ENCODE measurements around the gene KRT74. TPM values are rescaled to one million over a fixed set of nuclear protein-coding genes. Genes with fewer than 3 reads are reported as not detected.

KRT74 gene
- total RNA-seq, 1 donor from 2014 or later, result not detected

DNA sequence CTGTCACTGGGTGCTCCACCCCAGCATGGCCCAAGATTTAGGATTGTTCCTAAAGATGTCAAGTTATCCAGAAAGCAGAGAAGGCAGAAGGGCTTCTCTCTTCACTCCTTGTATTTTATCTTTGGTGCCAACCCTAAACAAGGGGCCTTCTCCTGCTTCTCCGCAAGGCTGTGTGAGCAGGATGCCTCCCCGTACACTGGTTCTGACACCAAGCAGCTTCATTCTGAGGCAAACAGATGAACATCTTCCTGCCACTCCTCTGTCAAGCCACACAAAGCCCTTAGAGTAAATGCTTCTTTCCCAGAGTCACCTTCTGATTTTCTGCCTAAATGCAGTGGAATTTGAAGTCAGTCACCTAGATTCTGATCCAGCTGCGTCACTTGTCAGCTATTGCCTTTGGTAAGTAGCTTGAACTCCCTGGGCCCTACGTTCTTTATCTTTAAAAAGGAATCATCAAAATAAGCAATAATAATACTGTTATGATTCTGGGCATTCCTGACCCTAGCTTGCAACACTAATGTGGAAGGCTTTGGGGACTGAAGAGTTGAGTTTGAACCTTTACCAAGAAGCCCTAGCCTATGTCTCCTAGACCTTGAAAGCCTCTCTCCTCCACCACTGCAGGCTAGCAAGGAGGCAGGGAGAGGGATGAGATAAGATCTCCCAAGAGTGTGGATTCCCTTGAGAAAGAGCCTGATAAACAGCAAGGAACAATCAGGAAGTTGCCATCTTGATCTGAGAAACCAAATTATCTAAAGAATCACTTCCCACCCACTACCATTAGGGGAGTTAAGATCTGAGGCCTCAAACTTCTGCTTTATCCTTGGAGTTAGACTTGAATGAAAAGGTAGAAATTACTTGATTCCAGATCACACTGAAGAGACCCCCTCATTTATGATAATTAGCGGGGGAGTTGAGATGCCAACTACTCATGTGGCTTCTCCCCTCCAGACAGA is 39.1 kb upstream of the KRT74 start:
- TF ChIP-seq, protein P1, sequence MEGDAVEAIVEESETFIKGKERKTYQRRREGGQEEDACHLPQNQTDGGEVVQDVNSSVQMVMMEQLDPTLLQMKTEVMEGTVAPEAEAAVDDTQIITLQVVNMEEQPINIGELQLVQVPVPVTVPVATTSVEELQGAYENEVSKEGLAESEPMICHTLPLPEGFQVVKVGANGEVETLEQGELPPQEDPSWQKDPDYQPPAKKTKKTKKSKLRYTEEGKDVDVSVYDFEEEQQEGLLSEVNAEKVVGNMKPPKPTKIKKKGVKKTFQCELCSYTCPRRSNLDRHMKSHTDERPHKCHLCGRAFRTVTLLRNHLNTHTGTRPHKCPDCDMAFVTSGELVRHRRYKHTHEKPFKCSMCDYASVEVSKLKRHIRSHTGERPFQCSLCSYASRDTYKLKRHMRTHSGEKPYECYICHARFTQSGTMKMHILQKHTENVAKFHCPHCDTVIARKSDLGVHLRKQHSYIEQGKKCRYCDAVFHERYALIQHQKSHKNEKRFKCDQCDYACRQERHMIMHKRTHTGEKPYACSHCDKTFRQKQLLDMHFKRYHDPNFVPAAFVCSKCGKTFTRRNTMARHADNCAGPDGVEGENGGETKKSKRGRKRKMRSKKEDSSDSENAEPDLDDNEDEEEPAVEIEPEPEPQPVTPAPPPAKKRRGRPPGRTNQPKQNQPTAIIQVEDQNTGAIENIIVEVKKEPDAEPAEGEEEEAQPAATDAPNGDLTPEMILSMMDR (IDR thresholded peaks at IDR 0.05), result no peak
- no peaks in the 10 kb centered on the region for H3K36me3 Mint-ChIP-seq (ENCODE audit: low read depth)
- no peak overlapping the region for H3K4me3 Mint-ChIP-seq (ENCODE audit: unreplicated experiment)
- H3K27me3 Mint-ChIP-seq (ENCODE audit: low read depth), result peaks cover 85% of the 10 kb centered on the region
- no peak overlapping the region for H3K27ac Mint-ChIP-seq (ENCODE audit: unreplicated experiment)
- DNase-seq (ENCODE audit: low spot score), result no peak
- H3K4me1 Mint-ChIP-seq (ENCODE audit: low read depth), result no peaks in the 10 kb centered on the region
- no peaks in the 10 kb centered on the region for H3K9me3 Mint-ChIP-seq (ENCODE audit: low read depth)

DNA sequence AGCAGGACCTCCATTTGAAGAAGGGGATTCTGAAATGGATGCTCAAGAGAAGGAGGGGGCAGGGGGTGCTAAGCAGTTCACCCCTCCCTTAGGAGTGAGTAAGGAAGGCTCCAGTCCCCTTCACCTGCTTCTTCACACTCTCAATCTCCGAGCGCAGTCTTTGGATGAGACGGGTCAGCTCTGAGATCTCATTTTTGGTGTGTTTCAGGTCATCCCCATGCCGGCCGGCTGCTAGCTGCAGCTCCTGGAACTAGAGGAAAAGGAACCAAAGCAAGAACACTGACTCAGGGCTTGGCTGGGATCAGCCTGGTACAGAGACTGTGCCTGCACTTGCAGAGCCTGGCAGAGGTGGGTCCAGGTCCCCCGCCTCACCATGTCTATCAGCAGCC is 37.4 kb upstream of the KRT74 start:
- no peak for DNase-seq (ENCODE audit: low spot score)
- H3K4me1 Mint-ChIP-seq (ENCODE audit: low read depth), result no peaks in the 10 kb centered on the region
- no peak overlapping the region for H3K27ac Mint-ChIP-seq (ENCODE audit: unreplicated experiment)
- H3K27me3 Mint-ChIP-seq (ENCODE audit: low read depth), result peaks cover 79% of the 10 kb centered on the region
- H3K9me3 Mint-ChIP-seq (ENCODE audit: low read depth), result no peaks in the 10 kb centered on the region
- no peaks in the 10 kb centered on the region for H3K36me3 Mint-ChIP-seq (ENCODE audit: low read depth)
- no peak overlapping the region for H3K4me3 Mint-ChIP-seq (ENCODE audit: unreplicated experiment)
- TF ChIP-seq, protein P1 (IDR thresholded peaks at IDR 0.05), result no peak

DNA sequence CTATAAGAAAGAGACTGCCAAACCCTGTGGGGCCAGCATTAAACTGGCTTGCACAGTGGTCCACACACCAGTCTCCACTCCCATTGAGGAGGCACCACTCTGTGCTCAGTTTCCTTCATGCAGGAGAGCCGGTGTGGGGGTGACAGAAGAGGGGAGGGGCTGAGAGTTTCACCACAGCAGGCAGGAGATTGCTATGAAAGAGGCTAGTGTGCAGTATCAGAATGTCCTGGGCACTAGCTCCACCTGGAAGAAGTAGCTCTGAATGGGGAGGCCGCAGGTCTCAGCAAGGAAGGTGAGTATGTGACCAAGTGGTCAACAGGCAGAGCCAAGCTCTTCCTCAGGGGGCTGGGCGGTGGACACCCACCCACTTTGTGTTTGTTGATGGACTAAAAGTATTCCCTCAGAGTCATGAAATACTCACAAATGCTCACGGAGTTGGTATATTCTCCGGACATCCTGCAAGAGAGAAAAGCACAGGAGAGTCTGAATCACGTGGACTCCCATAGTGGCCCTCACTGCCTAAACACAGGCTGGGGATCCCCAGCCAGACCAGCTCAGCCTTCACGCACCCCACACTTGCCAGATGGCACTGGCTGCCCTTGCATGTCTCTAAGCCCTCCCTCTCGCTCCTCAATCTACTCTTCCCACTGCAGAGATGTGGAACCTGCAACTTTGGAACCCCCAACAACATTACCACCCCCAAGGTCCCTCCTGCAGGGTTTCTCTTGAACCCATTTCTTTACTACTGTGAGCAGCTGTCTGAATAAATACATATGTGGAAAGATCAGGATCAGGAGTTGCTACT is 35.4 kb upstream of the KRT74 start:
- no peak overlapping the region for H3K27ac Mint-ChIP-seq (ENCODE audit: unreplicated experiment)
- no peak overlapping the region for H3K4me3 Mint-ChIP-seq (ENCODE audit: unreplicated experiment)
- no peak for DNase-seq (ENCODE audit: low spot score)
- no peaks in the 10 kb centered on the region for H3K4me1 Mint-ChIP-seq (ENCODE audit: low read depth)
- H3K9me3 Mint-ChIP-seq (ENCODE audit: low read depth), result no peaks in the 10 kb centered on the region
- no peaks in the 10 kb centered on the region for H3K36me3 Mint-ChIP-seq (ENCODE audit: low read depth)
- TF ChIP-seq, protein P1 (IDR thresholded peaks at IDR 0.05), result no peak
- peaks cover 72% of the 10 kb centered on the region for H3K27me3 Mint-ChIP-seq (ENCODE audit: low read depth)

DNA sequence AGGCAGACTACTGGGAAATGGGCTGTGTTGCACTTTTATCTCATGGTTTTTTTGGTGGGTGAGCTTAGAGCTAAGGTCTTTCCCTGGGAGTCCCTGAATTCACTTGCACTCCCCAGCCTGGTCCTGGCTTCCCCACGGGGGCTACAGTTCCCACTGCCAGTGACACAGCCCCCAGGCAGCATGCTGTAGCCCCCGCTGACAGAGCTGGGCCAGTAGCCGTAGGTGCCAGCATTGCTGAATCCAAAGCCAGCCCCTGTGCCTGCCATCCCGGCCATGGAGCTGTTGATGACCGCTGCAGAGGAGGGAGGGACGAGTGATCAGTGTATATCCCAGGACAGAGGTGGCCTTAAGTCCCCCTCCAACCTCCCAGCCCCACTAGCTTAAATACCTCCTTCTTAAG is 34.5 kb upstream of the KRT74 start:
- H3K4me1 Mint-ChIP-seq (ENCODE audit: low read depth), result no peaks in the 10 kb centered on the region
- TF ChIP-seq, protein P1 (IDR thresholded peaks at IDR 0.05), result no peak

DNA sequence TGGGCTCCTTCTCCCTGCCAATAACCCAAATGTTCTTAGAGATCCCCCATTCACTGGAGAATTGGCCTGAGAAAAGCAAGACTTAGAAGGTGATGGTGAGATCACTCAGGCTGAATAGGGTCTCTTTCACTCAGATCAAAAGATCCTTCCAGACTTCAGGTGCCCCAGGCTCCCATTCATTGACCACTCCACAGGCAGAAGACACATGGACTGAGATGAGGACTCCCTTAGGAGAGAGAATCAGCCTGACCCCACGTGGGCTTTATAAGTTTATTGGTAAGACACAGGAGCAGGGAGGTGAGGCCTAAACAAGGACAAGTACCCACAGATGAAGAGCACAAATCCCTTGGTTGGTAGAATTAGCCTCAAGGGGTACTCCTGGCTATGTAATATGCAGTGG is 33.7 kb upstream of the KRT74 start:
- DNase-seq (ENCODE audit: low spot score), result no peak
- Mint-ChIP-seq H3K27ac (ENCODE audit: unreplicated experiment) (no peak overlapping the region), H3K9me3 (ENCODE audit: low read depth) (no peaks in the 10 kb centered on the region), H3K36me3 (ENCODE audit: low read depth) (no peaks in the 10 kb centered on the region), H3K27me3 (ENCODE audit: low read depth) (peaks cover 70% of the 10 kb centered on the region), H3K4me3 (ENCODE audit: unreplicated experiment) (no peak overlapping the region), H3K4me1 (ENCODE audit: low read depth) (no peaks in the 10 kb centered on the region)
- TF ChIP-seq, protein P1 (IDR thresholded peaks at IDR 0.05), result no peak

More for the DNA sequence above, 34.5 kb upstream of the KRT74 start:
- no peak overlapping the region for H3K27ac Mint-ChIP-seq (ENCODE audit: unreplicated experiment)
- no peak overlapping the region for H3K4me3 Mint-ChIP-seq (ENCODE audit: unreplicated experiment)
- no peaks in the 10 kb centered on the region for H3K9me3 Mint-ChIP-seq (ENCODE audit: low read depth)
- peaks cover 73% of the 10 kb centered on the region for H3K27me3 Mint-ChIP-seq (ENCODE audit: low read depth)
- H3K36me3 Mint-ChIP-seq (ENCODE audit: low read depth), result no peaks in the 10 kb centered on the region
- no peak for DNase-seq (ENCODE audit: low spot score)

Measured in chondrocyte (in vitro differentiated cells).